ENCODE results near the gene RIMKLB.
A peak's percentile ranks its signal among the peaks of the same experiment; 100 is the strongest.

The RIMKLB gene

GRCh38 chr12:8677362-8677761 is 20.4 kb upstream of the RIMKLB start:
- H3K9me3 ChIP-seq (ENCODE audit: control insufficient read depth, low read length) = no peaks in the 10 kb centered on the region
- H3K4me1 ChIP-seq = peaks cover 11% of the 10 kb centered on the region
- no peaks in the 10 kb centered on the region for H3K79me2 ChIP-seq
- no peak overlapping the region for H3K4me2 ChIP-seq (ENCODE audit: low read length)
- no peak overlapping the region for H3K27ac ChIP-seq
- no peak overlapping the region for H2AFZ ChIP-seq
- H3K9ac ChIP-seq = no peak overlapping the region
- H3K4me3 ChIP-seq (ENCODE audit: low read depth, low read length) = no peak overlapping the region
- no peaks in the 10 kb centered on the region for H3K27me3 ChIP-seq (ENCODE audit: control insufficient read depth, insufficient read depth, low read length)
- H3K36me3 ChIP-seq (ENCODE audit: control insufficient read depth, insufficient read depth, low read length) = no peaks in the 10 kb centered on the region
- no peak for TF ChIP-seq CTCF (IDR thresholded peaks at IDR 0.05)

- H3K4me2 ChIP-seq (ENCODE audit: low read length) = no peak overlapping the region
- no peaks in the 10 kb centered on the region for H3K27me3 ChIP-seq (ENCODE audit: control insufficient read depth, insufficient read depth, low read length)
- no peaks in the 10 kb centered on the region for H3K36me3 ChIP-seq (ENCODE audit: control insufficient read depth, insufficient read depth, low read length)
- H3K27ac ChIP-seq = no peak overlapping the region
- no peak for TF ChIP-seq CTCF (IDR thresholded peaks at IDR 0.05)
- no peak overlapping the region for H3K9ac ChIP-seq
- no peak overlapping the region for H2AFZ ChIP-seq
- H3K4me3 ChIP-seq (ENCODE audit: low read depth, low read length) = no peak overlapping the region
- H3K9me3 ChIP-seq (ENCODE audit: control insufficient read depth, low read length) = no peaks in the 10 kb centered on the region
- H3K79me2 ChIP-seq = no peaks in the 10 kb centered on the region
- H3K4me1 ChIP-seq = peaks cover 11% of the 10 kb centered on the region
Observed at GRCh38 chr12:8678661-8679111, 19.1 kb upstream of the RIMKLB start.

- TF ChIP-seq CTCF (IDR thresholded peaks at IDR 0.05) = peak; percentile 36
- H3K27ac ChIP-seq = no peak overlapping the region
Observed at GRCh38 chr12:8680533-8680932, 17.3 kb upstream of the RIMKLB start.

GRCh38 chr12:8681129-8681884 is 16.5 kb upstream of the RIMKLB start:
- Histone ChIP-seq H3K79me2 (no peaks in the 10 kb centered on the region), H3K9ac (no peak overlapping the region), H3K4me3 (ENCODE audit: low read depth, low read length) (no peak overlapping the region), H3K27ac (peak overlapping the region; percentile 36), H3K9me3 (ENCODE audit: control insufficient read depth, low read length) (no peaks in the 10 kb centered on the region), H3K4me2 (ENCODE audit: low read length) (no peak overlapping the region), H2AFZ (peak overlapping the region; percentile 77), H3K27me3 (ENCODE audit: control insufficient read depth, insufficient read depth, low read length) (no peaks in the 10 kb centered on the region), H3K36me3 (ENCODE audit: control insufficient read depth, insufficient read depth, low read length) (no peaks in the 10 kb centered on the region), H3K4me1 (peaks cover 11% of the 10 kb centered on the region)
- TF ChIP-seq CTCF (IDR thresholded peaks at IDR 0.05) = no peak

More at GRCh38 chr12:8680533-8680932, 17.3 kb upstream of the RIMKLB start:
- no peak overlapping the region for H3K4me3 ChIP-seq (ENCODE audit: low read depth, low read length)
- peaks cover 11% of the 10 kb centered on the region for H3K4me1 ChIP-seq
- H3K4me2 ChIP-seq (ENCODE audit: low read length) = no peak overlapping the region
- no peaks in the 10 kb centered on the region for H3K79me2 ChIP-seq
- H3K9ac ChIP-seq = no peak overlapping the region
- no peaks in the 10 kb centered on the region for H3K36me3 ChIP-seq (ENCODE audit: control insufficient read depth, insufficient read depth, low read length)
- H3K9me3 ChIP-seq (ENCODE audit: control insufficient read depth, low read length) = no peaks in the 10 kb centered on the region
- no peaks in the 10 kb centered on the region for H3K27me3 ChIP-seq (ENCODE audit: control insufficient read depth, insufficient read depth, low read length)
- H2AFZ ChIP-seq = no peak overlapping the region

- no peak for TF ChIP-seq CTCF (IDR thresholded peaks at IDR 0.05)
- no peak overlapping the region for H3K27ac ChIP-seq
- H3K9ac ChIP-seq = no peak overlapping the region
- peaks cover 30% of the 10 kb centered on the region for H3K4me1 ChIP-seq
- no peaks in the 10 kb centered on the region for H3K27me3 ChIP-seq (ENCODE audit: control insufficient read depth, insufficient read depth, low read length)
- no peaks in the 10 kb centered on the region for H3K36me3 ChIP-seq (ENCODE audit: control insufficient read depth, insufficient read depth, low read length)
- H3K9me3 ChIP-seq (ENCODE audit: control insufficient read depth, low read length) = no peaks in the 10 kb centered on the region
- no peaks in the 10 kb centered on the region for H3K79me2 ChIP-seq
- no peak overlapping the region for H3K4me3 ChIP-seq (ENCODE audit: low read depth, low read length)
- H3K4me2 ChIP-seq (ENCODE audit: low read length) = no peak overlapping the region
- no peak overlapping the region for H2AFZ ChIP-seq
Observed at GRCh38 chr12:8685051-8685450, 12.7 kb upstream of the RIMKLB start.

Data from parathyroid adenoma (tissue), 2 donors.